K562 treated with DMSO at 1 percent for 12 hours (cell line): Measurements from ENCODE around the gene DPT. TPM values are rescaled to one million over a fixed set of nuclear protein-coding genes. Genes with fewer than 3 reads are reported as not detected.

Experiments
- total RNA-seq: library from RNA; unstranded; fragments of 300-600 nt; gene quantifications from 2 replicates; pipeline ENCODE4 v1.2.3, GENCODE V29; 2022; ENCODE audit not compliant: insufficient read depth

DPT gene
- total RNA-seq, result not detected in 2 replicates

GRCh38 chr1:168728473-168729404, at the start of gene DPT:
DPT (minus strand) TSS chr1:168729206; CDS start chr1:168729174, 32 bp downstream.

Other genes with a start within 250 kb of the DPT start
- gene XCL2, start 185.2 kb downstream of the DPT start, total RNA-seq, result not detected in 2 replicates
- not detected in 2 replicates for gene XCL1, start 152.6 kb downstream of the DPT start, total RNA-seq